Nephron (organoid): ENCODE measurements around the gene TIMM22.

Experiments used
- H3K27ac Mint-ChIP-seq, 3 experiments: 2 replicates each; pipeline ENCODE4 v1.8.0; 2020; ENCODE audit warnings: mixed read lengths in 3 of 3, mild to moderate bottlenecking in 2 of 3, moderate library complexity in 1 of 3
- H3K27me3 Mint-ChIP-seq: 2 replicates; pipeline ENCODE4 v1.8.0; 2021; ENCODE audit warnings: low read depth, mild to moderate bottlenecking, moderate library complexity, mixed read lengths
- H3K36me3 Mint-ChIP-seq: 2 replicates; pipeline ENCODE4 v1.8.0; 2020; ENCODE audit warnings: low read depth, mixed read lengths
- H3K4me1 Mint-ChIP-seq: 2 replicates; pipeline ENCODE4 v1.8.0; 2020; ENCODE audit warnings: mixed read lengths
- H3K4me3 Mint-ChIP-seq, 3 experiments: 2 replicates each; pipeline ENCODE4 v1.8.0; 2020; ENCODE audit warnings: mild to moderate bottlenecking in 3 of 3, mixed read lengths in 3 of 3, moderate library complexity in 2 of 3
- H3K9me3 Mint-ChIP-seq: 2 replicates; pipeline ENCODE4 v1.8.0; 2020; ENCODE audit warnings: mixed read lengths
- TF ChIP-seq, protein P1 (sequence below), 3 experiments: fragments of 200-600 bp; sonication (generic); IDR thresholded peaks; one replicate each; pipeline ENCODE4 v1.5.0; 2021; ENCODE audit warnings: antibody characterized with exemption in 3 of 3; ENCODE audit not compliant: unreplicated experiment in 3 of 3

Gene TIMM22

GRCh38 chr17:953767-954166 is 43.2 kb upstream of the TIMM22 start:
- Mint-ChIP-seq H3K27me3 (peaks cover 3% of the 10 kb centered on the region), H3K4me3 (no peak overlapping the region), H3K9me3 (no peaks in the 10 kb centered on the region), H3K4me1 (peaks cover 42% of the 10 kb centered on the region), H3K27ac (peak overlapping the region in 2 of 3 experiments; percentile 84 to 91), H3K36me3 (peaks cover 18% of the 10 kb centered on the region)
- TF ChIP-seq, protein P1, sequence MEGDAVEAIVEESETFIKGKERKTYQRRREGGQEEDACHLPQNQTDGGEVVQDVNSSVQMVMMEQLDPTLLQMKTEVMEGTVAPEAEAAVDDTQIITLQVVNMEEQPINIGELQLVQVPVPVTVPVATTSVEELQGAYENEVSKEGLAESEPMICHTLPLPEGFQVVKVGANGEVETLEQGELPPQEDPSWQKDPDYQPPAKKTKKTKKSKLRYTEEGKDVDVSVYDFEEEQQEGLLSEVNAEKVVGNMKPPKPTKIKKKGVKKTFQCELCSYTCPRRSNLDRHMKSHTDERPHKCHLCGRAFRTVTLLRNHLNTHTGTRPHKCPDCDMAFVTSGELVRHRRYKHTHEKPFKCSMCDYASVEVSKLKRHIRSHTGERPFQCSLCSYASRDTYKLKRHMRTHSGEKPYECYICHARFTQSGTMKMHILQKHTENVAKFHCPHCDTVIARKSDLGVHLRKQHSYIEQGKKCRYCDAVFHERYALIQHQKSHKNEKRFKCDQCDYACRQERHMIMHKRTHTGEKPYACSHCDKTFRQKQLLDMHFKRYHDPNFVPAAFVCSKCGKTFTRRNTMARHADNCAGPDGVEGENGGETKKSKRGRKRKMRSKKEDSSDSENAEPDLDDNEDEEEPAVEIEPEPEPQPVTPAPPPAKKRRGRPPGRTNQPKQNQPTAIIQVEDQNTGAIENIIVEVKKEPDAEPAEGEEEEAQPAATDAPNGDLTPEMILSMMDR (IDR thresholded peaks at IDR 0.05; ENCODE audit: unreplicated experiment in 3 of 3), result no peak

DNA sequence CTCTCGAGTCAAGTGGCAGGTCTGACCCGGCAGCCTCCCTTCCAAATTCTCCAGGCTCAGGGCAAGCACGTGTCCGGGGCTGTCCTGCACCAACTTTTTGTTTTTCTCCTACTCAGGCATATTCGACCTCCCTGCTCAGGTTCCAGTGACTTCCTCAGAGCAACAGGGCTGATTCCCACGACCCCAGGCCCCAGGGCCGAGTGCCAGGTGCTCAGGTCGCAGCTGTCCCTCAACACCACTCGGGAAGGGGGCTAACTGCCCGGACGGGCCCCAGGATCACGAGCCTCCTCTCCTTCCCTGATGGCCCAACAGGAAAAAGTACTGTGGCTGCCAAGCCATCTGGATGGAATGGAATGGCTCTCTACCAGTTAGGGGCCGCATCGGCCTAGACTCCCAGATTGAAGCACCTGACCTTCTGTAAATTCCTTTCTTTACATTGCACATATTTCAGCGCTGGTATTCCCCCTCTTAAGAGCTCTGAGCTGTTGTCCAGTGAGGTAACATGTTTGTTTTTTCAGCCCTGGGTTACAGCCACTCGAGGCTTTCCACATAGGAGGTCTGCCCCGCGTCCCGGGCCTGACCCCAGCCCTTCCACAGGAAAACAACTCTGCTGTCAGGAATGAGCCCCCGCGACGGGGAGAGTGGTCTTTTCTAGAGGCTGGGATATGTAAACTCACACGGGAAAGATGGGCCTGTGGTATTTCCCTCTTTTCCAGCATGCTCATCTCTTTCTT is 42.3 kb upstream of the TIMM22 start:
- Mint-ChIP-seq H3K4me1 (peaks cover 42% of the 10 kb centered on the region), H3K36me3 (peaks cover 18% of the 10 kb centered on the region), H3K9me3 (no peaks in the 10 kb centered on the region), H3K4me3 (peak overlapping the region in 2 of 3 experiments; percentile 8 to 71), H3K27me3 (peaks cover 3% of the 10 kb centered on the region), H3K27ac (peak overlapping the region; percentile 84 to 91 (median 91))
- TF ChIP-seq, protein P1 (IDR thresholded peaks at IDR 0.05; ENCODE audit: unreplicated experiment in 3 of 3), result no peak

- TF ChIP-seq, protein P1 (IDR thresholded peaks at IDR 0.05; ENCODE audit: unreplicated experiment in 3 of 3), result no peak
- peaks cover 3% of the 10 kb centered on the region for H3K27me3 Mint-ChIP-seq
- no peaks in the 10 kb centered on the region for H3K9me3 Mint-ChIP-seq
- no peak overlapping the region for H3K4me3 Mint-ChIP-seq
- H3K36me3 Mint-ChIP-seq, result peaks cover 18% of the 10 kb centered on the region
- peaks cover 39% of the 10 kb centered on the region for H3K4me1 Mint-ChIP-seq
- peak overlapping the region in 1 of 3 experiments; percentile 83 for H3K27ac Mint-ChIP-seq
Measured at GRCh38 chr17:956905-957304, 40.0 kb upstream of the TIMM22 start.

- H3K27ac Mint-ChIP-seq, result peak overlapping the region in 2 of 3 experiments; percentile 14 to 55
Measured at GRCh38 chr17:957856-958421, 39.0 kb upstream of the TIMM22 start.

GRCh38 chr17:958712-959451 is 38.0 kb upstream of the TIMM22 start:
- no peak overlapping the region for H3K4me3 Mint-ChIP-seq
- H3K27me3 Mint-ChIP-seq, result peaks cover 3% of the 10 kb centered on the region
- peaks cover 18% of the 10 kb centered on the region for H3K36me3 Mint-ChIP-seq
- no peak overlapping the region for H3K27ac Mint-ChIP-seq
- H3K4me1 Mint-ChIP-seq, result peaks cover 51% of the 10 kb centered on the region
- TF ChIP-seq, protein P1 (IDR thresholded peaks at IDR 0.05; ENCODE audit: unreplicated experiment in 3 of 3), result no peak
- no peaks in the 10 kb centered on the region for H3K9me3 Mint-ChIP-seq

More at GRCh38 chr17:957856-958421, 39.0 kb upstream of the TIMM22 start:
- H3K27me3 Mint-ChIP-seq, result peaks cover 3% of the 10 kb centered on the region
- TF ChIP-seq, protein P1 (IDR thresholded peaks at IDR 0.05; ENCODE audit: unreplicated experiment in 3 of 3), result no peak
- H3K4me1 Mint-ChIP-seq, result peaks cover 47% of the 10 kb centered on the region
- no peaks in the 10 kb centered on the region for H3K9me3 Mint-ChIP-seq
- H3K4me3 Mint-ChIP-seq, result peak overlapping the region in 2 of 3 experiments; percentile 6 to 26
- H3K36me3 Mint-ChIP-seq, result peaks cover 18% of the 10 kb centered on the region
